ENCODE results near the gene PRKN. TPM values are rescaled to one million over a fixed set of nuclear protein-coding genes. Genes with fewer than 3 reads are reported as not detected.

PRKN gene
- polyA plus RNA-seq, 6 donors from 2014 or later = 1.4 to 9.3 (median 3.6) TPM

DNA sequence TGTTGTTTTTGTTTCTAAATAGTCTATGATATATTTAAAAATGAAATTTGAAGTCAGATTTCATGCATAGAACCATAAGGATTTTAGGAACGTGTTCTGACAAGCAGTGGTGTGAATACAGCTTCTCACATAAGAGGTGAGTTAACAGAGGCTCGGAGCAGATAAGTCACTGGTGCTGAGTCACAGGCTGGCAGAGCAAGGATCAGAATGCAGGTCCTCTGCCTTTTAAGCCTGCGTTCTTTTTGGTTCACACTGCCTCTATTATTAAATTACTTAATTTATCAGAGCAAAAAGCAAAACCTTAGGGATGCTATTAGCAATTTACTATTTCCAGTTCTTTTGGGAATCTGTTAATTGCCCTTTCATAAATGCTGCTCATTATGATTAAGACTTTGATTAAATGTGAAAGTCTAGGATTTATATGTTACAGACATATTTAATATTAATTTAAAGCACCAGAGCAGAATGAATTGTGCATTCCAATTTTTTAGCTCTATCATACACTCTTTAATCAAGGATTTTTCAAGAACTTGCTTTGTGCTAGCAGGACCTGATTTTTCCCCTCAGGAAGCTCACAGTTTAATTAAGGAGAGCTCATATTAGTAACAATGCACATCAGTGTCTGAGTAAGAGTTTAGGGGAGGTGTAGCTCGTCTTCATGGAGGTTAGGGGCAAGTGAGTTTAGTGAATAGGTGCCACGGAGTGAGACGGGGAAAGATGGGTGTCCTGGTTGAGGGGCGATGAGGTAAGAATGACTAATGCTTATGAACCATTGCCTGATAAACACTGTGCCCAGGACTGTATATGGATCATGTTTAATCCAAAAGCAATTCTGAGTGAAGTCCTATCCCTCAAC is 1241.0 kb downstream of the PRKN start:
- Mint-ChIP-seq H3K4me3 (no peak overlapping the region), H3K9me3 (peaks cover 0 to 5% (median 2%) of the 10 kb centered on the region in 7 donors), H3K4me1 (no peaks in the 10 kb centered on the region), H3K27ac (no peak overlapping the region), H3K36me3 (no peaks in the 10 kb centered on the region), H3K27me3 (no peaks in the 10 kb centered on the region)
- DNase-seq (no peak), ATAC-seq (ENCODE audit: low read depth in 2 of 2) (no peak)

DNA sequence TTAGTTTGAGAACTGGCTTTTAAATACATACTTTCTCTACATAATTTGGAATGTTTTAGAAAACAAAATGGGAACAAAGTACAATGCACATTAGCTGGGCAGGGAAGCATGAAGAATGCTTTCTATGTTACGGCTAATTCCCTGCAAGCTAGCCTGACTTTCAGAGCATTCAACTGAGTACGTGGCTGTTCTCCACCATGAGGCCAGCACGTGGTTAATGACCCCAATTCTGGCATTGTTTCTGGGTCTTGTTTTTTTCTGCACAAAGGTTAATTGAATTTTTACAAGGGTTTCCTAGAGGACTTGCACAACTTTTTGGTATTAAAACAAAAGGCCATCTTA is 1245.1 kb downstream of the PRKN start:
- Mint-ChIP-seq H3K9me3 (peaks cover 0 to 2% (median 0%) of the 10 kb centered on the region in 7 donors), H3K4me1 (no peaks in the 10 kb centered on the region), H3K27ac (no peak overlapping the region)

DNA sequence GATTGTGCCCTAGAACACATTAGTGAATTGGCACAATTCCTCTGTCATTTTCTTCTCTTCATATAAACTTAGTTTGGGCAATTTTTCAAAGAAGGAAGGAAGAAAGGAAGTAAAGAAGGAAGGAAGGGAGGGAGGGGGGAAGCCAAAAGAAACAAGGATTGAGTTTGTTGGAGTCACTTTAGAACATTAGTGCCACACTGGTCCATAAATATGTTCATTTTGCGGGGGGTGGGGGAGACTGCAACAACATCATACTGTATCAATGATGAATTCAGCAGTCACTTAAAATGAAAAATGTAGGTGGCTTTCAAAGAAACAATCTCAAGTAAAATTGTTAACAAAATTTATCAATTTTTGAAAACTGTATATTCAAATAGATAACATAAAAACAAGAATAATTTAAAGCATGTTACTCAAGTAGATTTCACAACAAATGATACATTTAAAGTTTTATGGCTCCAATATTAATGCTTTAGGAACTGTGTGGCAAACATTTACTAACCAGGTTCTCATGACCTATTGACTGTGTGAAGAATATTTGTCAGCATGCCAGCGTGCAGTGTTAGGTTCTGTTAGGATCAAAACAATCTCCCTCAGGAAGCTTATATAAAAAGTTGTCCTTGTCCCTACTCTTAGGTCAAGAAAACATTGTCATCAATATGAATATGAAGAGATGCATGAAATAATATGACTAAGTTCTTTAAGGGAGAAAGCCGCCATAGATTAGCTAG is 1245.6 kb downstream of the PRKN start:
- no peaks in the 10 kb centered on the region for H3K36me3 Mint-ChIP-seq
- peaks cover 0 to 2% (median 0%) of the 10 kb centered on the region in 7 donors for H3K9me3 Mint-ChIP-seq
- DNase-seq (no peak), ATAC-seq (ENCODE audit: low read depth in 2 of 2) (no peak)
- no peak overlapping the region for H3K4me3 Mint-ChIP-seq
- no peaks in the 10 kb centered on the region for H3K27me3 Mint-ChIP-seq
- H3K27ac Mint-ChIP-seq = no peak overlapping the region
- H3K4me1 Mint-ChIP-seq = no peaks in the 10 kb centered on the region

More for the DNA sequence above, 1245.1 kb downstream of the PRKN start:
- Mint-ChIP-seq H3K27me3 (no peaks in the 10 kb centered on the region), H3K4me3 (no peak overlapping the region), H3K36me3 (no peaks in the 10 kb centered on the region)
- no peak for ATAC-seq (ENCODE audit: low read depth in 2 of 2)
- DNase-seq = no peak

DNA sequence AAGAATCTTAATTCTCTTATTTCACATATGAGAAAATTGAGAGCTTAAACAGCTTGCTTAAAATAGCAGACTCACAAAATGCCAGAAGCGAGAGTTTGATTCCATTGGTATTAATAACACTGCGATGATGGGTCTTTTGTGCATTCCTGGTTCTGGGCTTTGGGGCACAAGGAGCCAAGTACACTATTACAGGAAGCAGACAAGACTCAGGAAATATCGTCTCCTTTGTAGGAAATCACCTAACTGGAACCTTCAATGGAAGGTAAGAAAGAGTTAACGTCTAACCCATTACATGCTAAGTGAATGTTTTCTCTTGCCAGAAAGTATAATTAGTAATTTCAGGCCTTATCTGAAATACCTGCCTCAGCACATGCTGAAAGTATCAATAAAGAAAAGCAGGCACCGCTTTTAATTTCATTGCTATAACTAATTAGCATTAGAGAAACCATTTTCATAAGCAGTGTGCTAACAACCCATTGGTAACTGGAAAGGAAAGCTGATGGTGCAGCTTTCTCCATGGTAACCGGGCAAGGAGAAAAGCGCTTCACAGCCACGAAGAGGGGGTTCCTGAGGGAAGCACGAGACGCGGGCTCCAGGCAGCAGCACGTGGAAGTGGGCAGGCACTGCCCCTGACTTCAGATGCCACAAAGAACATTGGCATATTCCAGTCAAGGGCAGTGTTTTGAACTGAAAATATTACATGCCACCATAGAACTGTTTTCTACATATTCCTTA is 1247.0 kb downstream of the PRKN start:
- no peaks in the 10 kb centered on the region for H3K27me3 Mint-ChIP-seq
- H3K9me3 Mint-ChIP-seq = peaks cover 0 to 2% (median 0%) of the 10 kb centered on the region in 7 donors
- no peaks in the 10 kb centered on the region for H3K4me1 Mint-ChIP-seq
- no peak for ATAC-seq (ENCODE audit: low read depth in 2 of 2)
- no peaks in the 10 kb centered on the region for H3K36me3 Mint-ChIP-seq
- no peak overlapping the region for H3K4me3 Mint-ChIP-seq
- H3K27ac Mint-ChIP-seq = no peak overlapping the region
- DNase-seq = no peak

DNA sequence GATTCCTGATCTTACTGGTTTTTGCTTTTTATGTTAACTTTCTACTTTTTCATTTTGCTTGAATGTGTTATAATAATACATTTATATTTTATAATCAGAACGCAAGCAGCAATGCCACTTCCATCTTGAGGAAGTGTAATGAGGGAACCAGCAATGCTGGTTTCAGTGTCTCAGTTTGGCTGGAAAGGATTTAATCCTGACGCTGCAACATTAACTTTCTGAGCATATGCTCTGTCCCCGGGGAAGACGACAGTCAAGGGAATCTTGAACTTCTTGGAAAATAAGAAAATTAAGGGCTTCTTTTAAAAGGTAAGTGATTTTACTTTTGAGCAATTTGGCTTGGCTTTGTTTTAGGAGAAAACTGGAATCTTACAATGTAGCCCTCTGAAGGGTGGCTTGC is 1248.2 kb downstream of the PRKN start:
- H3K27me3 Mint-ChIP-seq = no peaks in the 10 kb centered on the region
- peaks cover 0 to 4% (median 0%) of the 10 kb centered on the region in 7 donors for H3K9me3 Mint-ChIP-seq
- H3K4me3 Mint-ChIP-seq = no peak overlapping the region
- ATAC-seq (ENCODE audit: low read depth in 2 of 2) (no peak), DNase-seq (no peak)
- no peaks in the 10 kb centered on the region for H3K4me1 Mint-ChIP-seq
- H3K27ac Mint-ChIP-seq = peak overlapping the region in 1 of 6 donors; percentile 36
- no peaks in the 10 kb centered on the region for H3K36me3 Mint-ChIP-seq

DNA sequence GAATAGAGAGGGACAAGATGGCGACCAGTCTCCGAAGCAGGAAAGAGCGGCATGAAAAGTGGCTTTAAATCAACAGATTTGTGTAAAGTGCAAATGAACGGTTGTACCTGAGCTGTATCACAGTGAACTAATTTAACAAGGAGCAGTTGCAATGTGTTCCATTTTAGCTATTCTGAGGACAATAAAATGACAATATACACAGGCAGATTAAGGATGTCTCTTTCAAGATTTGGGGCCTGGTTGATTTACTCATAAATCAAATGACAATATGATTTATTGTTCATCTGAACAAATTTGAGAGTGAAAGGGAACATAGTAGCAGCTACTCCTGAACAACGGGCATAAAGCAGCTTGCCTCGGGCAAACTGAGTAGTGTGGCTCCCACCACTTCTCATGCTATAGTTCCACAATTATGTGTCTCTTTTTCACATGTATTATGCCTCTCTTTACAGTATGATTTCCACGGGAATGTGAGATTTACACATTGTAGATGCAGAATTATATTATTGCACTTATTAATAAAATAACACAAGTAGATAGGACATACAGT is 1249.6 kb downstream of the PRKN start:
- Mint-ChIP-seq H3K27ac (no peak overlapping the region), H3K36me3 (no peaks in the 10 kb centered on the region), H3K9me3 (peaks cover 0 to 2% (median 0%) of the 10 kb centered on the region in 7 donors), H3K4me1 (no peaks in the 10 kb centered on the region), H3K4me3 (no peak overlapping the region), H3K27me3 (no peaks in the 10 kb centered on the region)
- ATAC-seq (ENCODE audit: low read depth in 2 of 2) (no peak), DNase-seq (no peak)

DNA sequence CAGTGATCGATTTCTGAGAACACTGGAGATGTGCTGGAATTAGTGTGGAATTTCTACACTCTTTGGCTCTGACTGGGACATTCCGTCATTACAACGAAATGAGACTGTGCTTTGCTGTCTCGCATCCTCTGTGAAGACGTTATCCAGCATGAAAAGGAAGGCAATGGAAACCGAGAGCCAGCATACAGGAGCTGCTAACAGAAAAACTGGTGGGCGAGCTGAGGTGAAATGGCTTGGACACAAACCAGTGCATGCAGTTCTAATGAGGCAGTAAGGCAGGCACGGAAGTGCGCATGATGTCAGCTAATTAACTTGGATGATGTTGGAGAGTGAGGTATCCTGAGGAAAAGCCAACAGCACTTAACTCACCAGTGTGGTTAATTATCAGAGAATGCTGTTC is 1250.9 kb downstream of the PRKN start:
- no peaks in the 10 kb centered on the region for H3K36me3 Mint-ChIP-seq
- DNase-seq (no peak), ATAC-seq (ENCODE audit: low read depth in 2 of 2) (no peak)
- no peaks in the 10 kb centered on the region for H3K4me1 Mint-ChIP-seq
- H3K9me3 Mint-ChIP-seq = peaks cover 0 to 7% (median 0%) of the 10 kb centered on the region in 7 donors
- no peak overlapping the region for H3K4me3 Mint-ChIP-seq
- H3K27ac Mint-ChIP-seq = no peak overlapping the region
- no peaks in the 10 kb centered on the region for H3K27me3 Mint-ChIP-seq

DNA sequence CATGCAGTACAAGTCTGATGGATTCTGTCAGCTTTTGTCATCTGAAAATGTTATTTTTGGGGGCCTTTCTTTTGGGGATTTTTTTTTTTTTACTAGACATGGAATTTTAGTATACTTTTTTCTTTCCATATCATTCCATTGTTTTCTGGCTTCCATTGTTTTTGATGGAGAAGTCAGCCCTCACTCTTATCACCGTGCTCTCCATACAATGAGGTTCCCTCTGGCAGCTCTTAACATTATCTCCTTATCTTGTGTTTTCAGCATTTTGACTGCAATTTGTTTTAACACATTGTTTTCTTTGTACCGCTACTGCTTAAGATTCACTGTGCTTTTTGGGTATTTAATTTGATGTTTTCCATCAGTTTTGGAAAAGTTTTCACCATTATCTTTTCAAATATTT is 1262.2 kb downstream of the PRKN start:
- H3K4me1 Mint-ChIP-seq = no peaks in the 10 kb centered on the region
- no peak overlapping the region for H3K27ac Mint-ChIP-seq
- ATAC-seq (ENCODE audit: low read depth in 2 of 2) (no peak), DNase-seq (no peak)
- no peak overlapping the region for H3K4me3 Mint-ChIP-seq
- peaks cover 0 to 8% (median 0%) of the 10 kb centered on the region in 3 donors for H3K27me3 Mint-ChIP-seq
- H3K36me3 Mint-ChIP-seq = peaks cover 0 to 8% of the 10 kb centered on the region in 2 donors
- H3K9me3 Mint-ChIP-seq = peaks cover 0 to 19% (median 3%) of the 10 kb centered on the region in 7 donors

DNA sequence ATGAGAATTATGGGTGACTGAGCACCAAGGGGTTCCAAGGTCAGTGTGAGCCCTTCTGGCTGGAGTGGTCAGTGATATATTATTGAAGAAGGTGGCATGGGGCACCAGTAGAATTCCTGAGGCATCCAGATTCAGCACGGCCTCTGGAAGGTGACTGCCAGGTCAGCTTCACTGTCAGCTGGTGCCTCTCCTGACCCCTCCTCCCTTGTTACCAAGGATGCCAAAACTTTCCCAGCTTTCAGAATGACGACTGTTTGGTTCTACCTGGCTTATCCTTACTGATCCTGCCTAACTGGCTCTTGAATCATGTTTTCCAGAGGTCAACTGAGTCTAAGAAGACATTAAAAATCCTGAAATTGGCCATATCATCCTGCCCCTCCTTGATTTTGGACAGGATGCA is 1264.5 kb downstream of the PRKN start:
- DNase-seq = no peak
- no peaks in the 10 kb centered on the region for H3K4me1 Mint-ChIP-seq

DNA sequence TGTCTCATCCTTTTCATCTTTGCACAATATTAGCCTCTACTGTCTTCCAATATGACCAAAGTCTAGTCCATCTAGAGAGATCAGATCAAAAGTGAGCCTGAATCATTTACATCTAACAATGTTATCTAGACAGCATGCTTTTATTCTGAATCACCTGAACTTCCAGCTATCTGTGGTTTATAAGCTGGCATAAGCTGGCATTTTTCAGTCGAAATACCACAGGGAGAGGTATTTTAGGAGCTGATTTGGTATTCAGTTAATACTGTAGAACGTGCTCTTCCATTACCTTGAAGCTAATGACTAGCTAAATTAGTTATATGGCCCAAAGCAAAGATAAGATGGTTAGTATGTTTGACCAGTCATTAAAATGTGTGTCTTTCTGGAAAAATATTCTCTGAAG is 1265.4 kb downstream of the PRKN start:
- Mint-ChIP-seq H3K4me1 (no peaks in the 10 kb centered on the region), H3K36me3 (no peaks in the 10 kb centered on the region), H3K27ac (no peak overlapping the region), H3K4me3 (no peak overlapping the region), H3K9me3 (peaks cover 0 to 8% (median 0%) of the 10 kb centered on the region in 7 donors), H3K27me3 (peaks cover 0 to 5% (median 0%) of the 10 kb centered on the region in 3 donors)
- ATAC-seq (ENCODE audit: low read depth in 2 of 2) (no peak), DNase-seq (no peak)

More for the DNA sequence above, 1264.5 kb downstream of the PRKN start:
- H3K27me3 Mint-ChIP-seq = no peaks in the 10 kb centered on the region
- H3K4me3 Mint-ChIP-seq = no peak overlapping the region
- no peaks in the 10 kb centered on the region for H3K36me3 Mint-ChIP-seq
- ATAC-seq (ENCODE audit: low read depth in 2 of 2) = no peak
- H3K27ac Mint-ChIP-seq = no peak overlapping the region
- H3K9me3 Mint-ChIP-seq = peaks cover 0 to 11% (median 0%) of the 10 kb centered on the region in 7 donors

DNA sequence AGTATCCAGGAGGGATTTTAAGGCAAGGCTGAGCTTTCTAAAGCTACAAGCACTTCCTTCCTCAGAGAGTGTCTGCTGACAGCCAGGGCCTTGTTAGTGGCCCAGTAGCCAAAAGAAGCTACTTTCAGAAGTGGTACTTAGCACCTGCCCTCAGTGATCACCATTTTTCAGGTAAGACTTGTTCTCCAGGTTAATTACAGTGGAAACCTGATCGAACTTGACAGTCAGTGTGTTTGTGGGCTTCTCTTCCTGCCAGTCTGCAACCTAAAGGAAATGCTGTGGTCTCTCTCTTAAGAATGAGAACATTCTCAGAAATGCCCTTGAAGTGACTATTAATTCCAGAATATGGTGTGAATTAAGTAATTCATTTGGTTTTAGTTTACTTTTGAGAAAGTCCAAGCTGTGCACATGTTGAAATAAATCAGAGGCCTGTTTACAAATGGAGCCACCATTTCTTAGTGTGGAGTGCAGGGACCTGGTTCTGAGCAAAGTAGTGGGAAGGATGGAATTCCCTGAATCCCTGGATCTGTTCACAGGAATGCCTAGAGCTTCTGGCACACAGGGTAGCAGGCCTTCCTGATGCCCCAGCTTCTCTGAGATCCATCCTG is 1268.5 kb downstream of the PRKN start:
- ATAC-seq (ENCODE audit: low read depth in 2 of 2) (no peak), DNase-seq (no peak)
- Mint-ChIP-seq H3K27me3 (peaks cover 0 to 7% (median 0%) of the 10 kb centered on the region in 3 donors), H3K36me3 (no peaks in the 10 kb centered on the region), H3K9me3 (peaks cover 0 to 6% (median 2%) of the 10 kb centered on the region in 7 donors), H3K27ac (no peak overlapping the region), H3K4me3 (no peak overlapping the region), H3K4me1 (no peaks in the 10 kb centered on the region)

DNA sequence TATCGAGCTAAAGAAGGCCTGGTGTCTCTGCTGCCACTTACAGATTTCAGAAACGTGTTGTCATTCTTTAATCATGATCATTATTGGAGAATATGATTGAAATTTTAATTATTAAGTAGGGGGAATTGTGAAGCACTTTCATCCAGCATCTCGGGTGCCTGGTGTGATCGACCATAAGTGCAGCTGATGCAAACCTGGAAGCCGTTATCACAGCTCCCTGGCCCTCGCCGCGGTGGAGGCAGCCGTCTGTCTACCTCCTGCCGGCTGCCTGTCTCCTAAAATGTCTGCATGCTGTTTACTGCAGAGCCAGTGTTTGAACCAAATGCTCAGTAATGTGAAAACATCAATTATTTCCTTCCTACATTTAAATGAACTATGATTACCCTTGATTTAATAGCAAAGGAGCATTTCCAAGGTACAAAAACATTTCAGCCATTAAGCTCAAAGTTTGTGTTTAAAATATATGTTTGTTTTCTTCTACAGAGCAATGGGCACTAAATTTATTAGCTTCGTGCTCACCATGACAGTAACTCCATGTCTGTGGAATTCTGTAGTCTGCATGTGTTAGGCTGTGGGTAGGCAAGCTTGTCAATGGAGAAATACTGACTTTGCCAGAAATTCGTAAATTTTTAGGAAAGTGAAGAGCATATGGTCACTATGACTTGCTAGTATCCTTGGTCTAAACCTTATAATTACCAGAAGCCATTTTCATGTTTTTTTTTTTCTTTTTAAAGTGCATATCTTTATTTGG is 1269.2 kb downstream of the PRKN start:
- H3K9me3 Mint-ChIP-seq = peaks cover 0 to 6% (median 2%) of the 10 kb centered on the region in 7 donors
- DNase-seq (no peak), ATAC-seq (ENCODE audit: low read depth in 2 of 2) (no peak)
- no peaks in the 10 kb centered on the region for H3K36me3 Mint-ChIP-seq
- H3K4me1 Mint-ChIP-seq = no peaks in the 10 kb centered on the region
- peak overlapping the region in 1 of 8 donors; percentile 11 for H3K4me3 Mint-ChIP-seq
- H3K27me3 Mint-ChIP-seq = peaks cover 0 to 7% (median 0%) of the 10 kb centered on the region in 3 donors
- H3K27ac Mint-ChIP-seq = peak overlapping the region in 1 of 6 donors; percentile 22

Measured in naive B cell (primary cell).